ENCODE data around the gene SPCS1.

DNA sequence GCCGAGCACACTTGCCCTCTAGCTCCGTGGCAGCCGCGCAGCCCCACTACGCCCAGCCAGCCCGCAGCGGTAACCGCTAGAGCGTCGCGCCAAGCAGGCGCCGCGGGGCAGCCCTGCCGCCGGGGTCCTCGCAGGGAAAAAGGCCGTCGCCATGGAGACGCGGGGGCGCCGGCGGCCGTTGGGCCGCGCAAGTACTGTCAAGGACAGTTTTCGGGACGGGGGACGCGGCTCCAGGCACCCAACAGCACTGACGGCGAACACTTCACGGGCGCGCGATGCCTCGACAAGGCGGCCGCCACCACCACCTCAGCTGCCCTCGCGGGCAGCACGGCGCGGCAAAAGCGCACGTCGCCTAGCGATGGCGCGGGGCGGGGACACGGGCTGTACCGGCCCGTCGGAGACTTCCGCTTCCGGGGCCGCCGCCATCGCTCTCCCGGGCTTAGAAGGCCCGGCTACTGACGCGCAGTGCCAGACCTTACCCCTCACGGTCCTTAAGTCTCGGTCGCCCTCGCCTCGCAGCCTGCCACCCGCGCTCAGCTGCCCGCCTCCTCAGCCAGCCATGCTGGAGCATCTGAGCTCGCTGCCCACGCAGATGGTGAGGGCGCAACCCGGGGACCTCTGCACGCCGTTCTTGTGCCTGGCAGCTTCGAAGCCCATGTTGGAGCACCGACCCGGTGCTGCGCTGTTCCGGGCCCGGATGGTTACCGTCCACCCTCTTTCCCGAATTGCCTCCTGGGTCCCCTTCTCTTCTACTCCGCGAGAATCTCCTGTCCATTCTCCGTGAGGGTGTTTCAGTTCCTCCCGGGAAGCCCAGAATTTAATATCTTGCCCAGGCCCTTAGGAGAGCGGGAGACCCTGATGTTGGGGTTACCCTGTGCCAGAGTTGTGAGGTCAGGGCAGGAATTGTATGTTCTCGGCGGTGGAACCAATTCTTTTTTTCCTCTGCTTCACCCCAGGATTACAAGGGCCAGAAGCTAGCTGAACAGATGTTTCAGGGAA lies at the start of gene SPCS1, which contains the start of gene GLT8D1:
- TF ChIP-seq, protein P1, sequence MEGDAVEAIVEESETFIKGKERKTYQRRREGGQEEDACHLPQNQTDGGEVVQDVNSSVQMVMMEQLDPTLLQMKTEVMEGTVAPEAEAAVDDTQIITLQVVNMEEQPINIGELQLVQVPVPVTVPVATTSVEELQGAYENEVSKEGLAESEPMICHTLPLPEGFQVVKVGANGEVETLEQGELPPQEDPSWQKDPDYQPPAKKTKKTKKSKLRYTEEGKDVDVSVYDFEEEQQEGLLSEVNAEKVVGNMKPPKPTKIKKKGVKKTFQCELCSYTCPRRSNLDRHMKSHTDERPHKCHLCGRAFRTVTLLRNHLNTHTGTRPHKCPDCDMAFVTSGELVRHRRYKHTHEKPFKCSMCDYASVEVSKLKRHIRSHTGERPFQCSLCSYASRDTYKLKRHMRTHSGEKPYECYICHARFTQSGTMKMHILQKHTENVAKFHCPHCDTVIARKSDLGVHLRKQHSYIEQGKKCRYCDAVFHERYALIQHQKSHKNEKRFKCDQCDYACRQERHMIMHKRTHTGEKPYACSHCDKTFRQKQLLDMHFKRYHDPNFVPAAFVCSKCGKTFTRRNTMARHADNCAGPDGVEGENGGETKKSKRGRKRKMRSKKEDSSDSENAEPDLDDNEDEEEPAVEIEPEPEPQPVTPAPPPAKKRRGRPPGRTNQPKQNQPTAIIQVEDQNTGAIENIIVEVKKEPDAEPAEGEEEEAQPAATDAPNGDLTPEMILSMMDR (IDR thresholded peaks at IDR 0.05), result no peak
- TF ChIP-seq POLR2A (IDR thresholded peaks at IDR 0.05) (peak in 1 of 2 donors; percentile 41), POLR2AphosphoS5 (IDR thresholded peaks at IDR 0.05; ENCODE audit: insufficient read depth in 1 of 2, low read depth in 1 of 2) (peak; percentile 33 to 92)
